IMR-90 (cell line): Measurements from ENCODE around the gene FADS6.

Source experiments
- CEBPB ChIP-seq: IDR thresholded peaks from 2 replicates; pipeline ENCODE4 v1.6.1; 2012; ENCODE audit warnings: low read depth, low read length, improper control_type of control experiment
- MAZ ChIP-seq: IDR thresholded peaks from 2 replicates; pipeline ENCODE4 v1.6.1; 2012; ENCODE audit warnings: low read depth, mild to moderate bottlenecking, low read length, improper control_type of control experiment, moderate library complexity, borderline replicate concordance
- NFE2L2 ChIP-seq: fragments of 150-350 bp; IDR thresholded peaks from 2 replicates; pipeline ENCODE4 v1.6.1; 2016; ENCODE audit warnings: low read depth, mild to moderate bottlenecking, low read length
- POLR2A ChIP-seq: IDR thresholded peaks from 2 replicates; pipeline ENCODE4 v1.6.1; 2012; ENCODE audit warnings: mild to moderate bottlenecking, low read depth, low read length
- RCOR1 ChIP-seq: IDR thresholded peaks from 2 replicates; pipeline ENCODE4 v1.6.1; 2012; ENCODE audit warnings: mild to moderate bottlenecking, low read length, improper control_type of control experiment; ENCODE audit not compliant: insufficient replicate concordance
- SMC3 ChIP-seq: fragments of 150-350 bp; IDR thresholded peaks from 2 replicates; pipeline ENCODE4 v1.6.1; 2016; ENCODE audit warnings: low read depth, mild to moderate bottlenecking, antibody characterized with exemption, low read length, moderate library complexity
- TF ChIP-seq, protein P1 (sequence below): conservative IDR thresholded peaks from 2 replicates; pipeline ENCODE4 v1.5.1; 2012; ENCODE audit warnings: mild to moderate bottlenecking, low read depth, low read length, improper control_type of control experiment
- TF ChIP-seq, protein P2 (sequence below): fragments of 150-350 bp; IDR thresholded peaks from 2 replicates; pipeline ENCODE4 v1.6.1; 2017; ENCODE audit warnings: mild to moderate bottlenecking, antibody characterized with exemption, low read length, low read depth

DNA sequence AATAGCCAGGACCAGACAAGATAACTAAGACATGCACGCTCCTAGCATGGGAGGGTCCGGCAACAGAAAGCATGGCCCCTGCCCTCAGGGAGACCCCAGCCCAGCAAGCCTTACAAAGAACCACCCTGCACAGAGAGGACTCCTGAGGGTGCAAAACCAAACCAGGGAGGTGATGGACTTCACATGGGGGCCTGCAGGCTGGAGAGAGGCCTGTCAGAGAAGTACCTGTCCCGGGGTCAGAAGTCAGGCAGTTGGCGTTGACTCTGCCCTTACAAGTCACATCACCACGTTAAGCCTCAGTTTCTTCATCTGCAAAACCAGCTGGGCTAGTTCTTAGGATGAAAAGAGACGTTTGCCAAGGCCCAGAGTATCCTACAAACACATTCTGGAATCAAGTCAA lies 35.4 kb upstream of the FADS6 start:
- TF ChIP-seq, protein P1, sequence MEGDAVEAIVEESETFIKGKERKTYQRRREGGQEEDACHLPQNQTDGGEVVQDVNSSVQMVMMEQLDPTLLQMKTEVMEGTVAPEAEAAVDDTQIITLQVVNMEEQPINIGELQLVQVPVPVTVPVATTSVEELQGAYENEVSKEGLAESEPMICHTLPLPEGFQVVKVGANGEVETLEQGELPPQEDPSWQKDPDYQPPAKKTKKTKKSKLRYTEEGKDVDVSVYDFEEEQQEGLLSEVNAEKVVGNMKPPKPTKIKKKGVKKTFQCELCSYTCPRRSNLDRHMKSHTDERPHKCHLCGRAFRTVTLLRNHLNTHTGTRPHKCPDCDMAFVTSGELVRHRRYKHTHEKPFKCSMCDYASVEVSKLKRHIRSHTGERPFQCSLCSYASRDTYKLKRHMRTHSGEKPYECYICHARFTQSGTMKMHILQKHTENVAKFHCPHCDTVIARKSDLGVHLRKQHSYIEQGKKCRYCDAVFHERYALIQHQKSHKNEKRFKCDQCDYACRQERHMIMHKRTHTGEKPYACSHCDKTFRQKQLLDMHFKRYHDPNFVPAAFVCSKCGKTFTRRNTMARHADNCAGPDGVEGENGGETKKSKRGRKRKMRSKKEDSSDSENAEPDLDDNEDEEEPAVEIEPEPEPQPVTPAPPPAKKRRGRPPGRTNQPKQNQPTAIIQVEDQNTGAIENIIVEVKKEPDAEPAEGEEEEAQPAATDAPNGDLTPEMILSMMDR: no peak
- TF ChIP-seq RCOR1 (no peak), CEBPB (no peak), SMC3 (no peak), MAZ (no peak), POLR2A (no peak), NFE2L2 (no peak)
- TF ChIP-seq, protein P2, sequence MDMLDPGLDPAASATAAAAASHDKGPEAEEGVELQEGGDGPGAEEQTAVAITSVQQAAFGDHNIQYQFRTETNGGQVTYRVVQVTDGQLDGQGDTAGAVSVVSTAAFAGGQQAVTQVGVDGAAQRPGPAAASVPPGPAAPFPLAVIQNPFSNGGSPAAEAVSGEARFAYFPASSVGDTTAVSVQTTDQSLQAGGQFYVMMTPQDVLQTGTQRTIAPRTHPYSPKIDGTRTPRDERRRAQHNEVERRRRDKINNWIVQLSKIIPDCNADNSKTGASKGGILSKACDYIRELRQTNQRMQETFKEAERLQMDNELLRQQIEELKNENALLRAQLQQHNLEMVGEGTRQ: no peak
